G401.6 (cell line): Measurements from ENCODE around the gene DHRS1.

ENCODE experiments used
- FAIRE-seq: peaks from 2 replicates; lab custom pipeline; 2012; peaks lifted over from hg19 to GRCh38; lab: Jason Lieb, UNC

The DHRS1 gene

DNA sequence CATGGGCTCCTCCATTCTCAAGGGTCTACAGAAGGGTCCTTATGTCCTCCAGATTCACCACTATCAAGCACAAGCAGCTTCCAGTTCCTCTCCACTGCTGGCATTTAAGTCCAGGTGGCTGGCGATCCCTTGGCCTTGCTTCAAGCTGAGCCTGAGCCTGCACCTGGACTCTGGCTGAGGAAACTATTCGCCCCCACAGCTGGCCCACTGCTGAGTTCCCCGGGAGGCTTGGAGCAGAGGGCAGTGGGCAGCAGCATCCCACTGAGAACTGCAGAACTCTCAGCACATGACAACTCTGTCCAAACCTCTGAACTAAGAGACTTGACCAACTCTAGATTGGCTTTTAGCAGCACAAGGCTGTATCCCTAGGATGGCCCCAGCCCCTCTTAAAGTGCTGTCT is 16.8 kb downstream of the DHRS1 start:
- no peak for FAIRE-seq

- no peak for FAIRE-seq
Measured at GRCh38 chr14:24281636-24282035, 17.9 kb downstream of the DHRS1 start.

DNA sequence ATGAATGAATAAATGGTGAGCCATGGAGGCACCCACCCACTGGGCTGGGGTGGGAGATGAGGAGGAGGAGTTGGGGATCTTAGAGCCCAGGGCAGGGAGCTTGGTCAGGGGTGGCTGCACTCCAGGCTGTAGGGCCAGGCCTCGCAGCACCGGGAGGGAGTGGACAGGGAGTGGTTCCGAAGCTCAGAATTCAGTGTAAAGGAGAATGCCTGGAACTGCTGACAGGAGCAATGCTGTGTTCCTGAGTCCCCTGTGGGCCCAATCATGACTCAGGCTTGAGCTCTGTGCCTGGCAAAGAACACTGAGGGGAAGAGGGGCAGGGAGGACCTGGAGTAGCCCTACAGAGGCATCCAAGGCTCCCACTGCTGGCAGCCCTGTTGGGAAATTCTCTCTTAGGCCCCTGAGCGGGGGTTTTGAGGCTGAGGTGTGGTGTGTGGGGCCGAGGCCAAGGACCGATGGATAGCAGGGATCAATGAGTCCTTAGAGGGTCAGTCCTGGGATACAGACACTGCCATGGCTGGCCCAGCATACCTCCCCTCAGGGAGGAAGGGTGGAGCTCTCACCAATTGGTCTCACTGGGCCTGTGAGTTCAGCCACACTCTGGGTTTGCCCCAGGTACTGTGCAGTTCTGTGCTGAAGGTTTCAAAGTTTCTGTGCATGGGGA is 18.7 kb downstream of the DHRS1 start:
- no peak for FAIRE-seq

GRCh38 chr14:24279301-24280186 is 20.0 kb downstream of the DHRS1 start:
- FAIRE-seq = no peak

DNA sequence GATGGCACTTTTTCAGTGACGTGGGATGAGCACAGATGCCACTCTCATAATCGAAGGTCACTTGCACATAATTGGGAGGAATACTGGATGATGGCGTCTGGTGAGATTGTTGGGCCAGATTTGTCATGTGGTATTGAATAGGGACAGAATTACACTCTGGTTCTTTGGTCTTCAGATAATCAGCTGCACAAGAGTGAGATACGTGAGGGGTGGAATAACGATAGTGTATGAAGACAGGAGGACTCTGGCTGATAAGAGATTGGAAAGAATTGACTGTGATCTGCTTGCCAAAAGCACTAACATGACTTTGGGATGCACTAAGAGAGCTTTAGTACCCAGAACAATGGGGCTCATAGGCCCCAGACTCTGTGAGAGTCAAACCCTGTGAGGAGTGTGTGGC is 21.2 kb downstream of the DHRS1 start:
- FAIRE-seq = no peak

- no peak for FAIRE-seq
Measured at GRCh38 chr14:24277606-24278321, 21.8 kb downstream of the DHRS1 start.

DNA sequence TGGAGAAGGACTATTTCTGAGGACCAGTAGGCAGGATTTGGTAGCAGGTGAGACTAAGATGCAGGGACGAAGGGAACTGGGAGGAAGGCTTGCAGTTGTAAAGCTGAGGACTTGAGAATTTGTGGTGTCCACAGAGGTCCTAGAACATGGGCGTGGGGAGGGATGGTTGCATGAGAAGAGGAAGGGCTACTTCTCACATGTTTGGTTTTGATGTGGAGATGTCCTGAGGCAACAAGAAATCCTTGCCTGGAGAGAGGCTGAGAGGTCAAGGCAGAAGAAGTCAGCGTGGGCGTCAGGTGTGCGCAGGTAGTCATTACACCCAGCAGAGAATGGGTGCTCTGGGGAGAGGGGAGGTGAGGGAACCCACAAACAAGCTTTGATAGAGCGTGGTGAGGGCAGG is 22.5 kb downstream of the DHRS1 start:
- no peak for FAIRE-seq

GRCh38 chr14:24274101-24274543 is 25.5 kb downstream of the DHRS1 start:
- FAIRE-seq = no peak

DNA sequence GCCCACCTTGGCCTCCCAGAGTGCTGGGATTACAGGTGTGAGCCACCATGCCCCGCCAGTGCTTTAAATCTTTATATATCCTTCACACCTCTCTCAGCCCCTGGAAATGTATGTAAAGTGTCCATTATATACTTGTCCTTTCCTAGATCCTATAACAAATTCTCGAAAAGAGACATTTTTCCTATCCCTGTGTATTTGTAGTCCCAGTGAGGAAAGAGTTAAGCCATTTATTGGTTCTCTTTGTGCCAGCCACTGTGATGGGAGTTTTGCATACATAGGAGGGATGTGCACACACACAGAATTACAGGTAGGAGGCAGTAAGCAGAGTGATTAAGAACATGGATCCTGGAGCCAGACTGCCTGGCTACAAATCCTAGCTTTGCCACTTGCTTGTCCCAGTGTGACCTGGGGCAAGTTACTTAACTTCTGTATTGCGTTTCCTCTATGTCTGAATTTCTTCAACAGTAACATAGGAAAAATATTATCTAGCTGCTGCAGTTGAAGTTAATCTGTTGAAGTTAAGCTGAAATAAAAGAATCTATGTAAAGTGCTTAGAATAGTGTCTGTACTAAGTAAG is 26.1 kb downstream of the DHRS1 start:
- FAIRE-seq = no peak

DNA sequence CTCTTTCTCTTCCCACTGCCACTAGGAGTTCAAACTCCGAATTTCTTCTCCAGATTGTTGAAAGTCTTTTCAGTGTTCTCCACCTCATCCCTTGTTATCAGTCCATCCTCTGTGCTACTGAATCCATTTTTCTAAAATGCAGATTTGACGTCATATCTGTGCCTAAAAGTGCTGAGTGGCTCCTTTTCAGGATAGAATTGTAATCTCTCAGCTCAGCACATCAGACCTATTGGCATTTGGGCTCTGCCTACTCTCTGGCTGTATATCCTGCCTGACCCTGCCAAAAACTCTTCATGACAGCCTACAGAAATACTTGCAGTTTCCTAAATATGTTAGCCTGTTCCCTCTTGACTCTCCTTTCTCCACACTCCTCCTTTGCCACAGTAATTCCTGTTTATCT is 27.1 kb downstream of the DHRS1 start:
- no peak for FAIRE-seq

DNA sequence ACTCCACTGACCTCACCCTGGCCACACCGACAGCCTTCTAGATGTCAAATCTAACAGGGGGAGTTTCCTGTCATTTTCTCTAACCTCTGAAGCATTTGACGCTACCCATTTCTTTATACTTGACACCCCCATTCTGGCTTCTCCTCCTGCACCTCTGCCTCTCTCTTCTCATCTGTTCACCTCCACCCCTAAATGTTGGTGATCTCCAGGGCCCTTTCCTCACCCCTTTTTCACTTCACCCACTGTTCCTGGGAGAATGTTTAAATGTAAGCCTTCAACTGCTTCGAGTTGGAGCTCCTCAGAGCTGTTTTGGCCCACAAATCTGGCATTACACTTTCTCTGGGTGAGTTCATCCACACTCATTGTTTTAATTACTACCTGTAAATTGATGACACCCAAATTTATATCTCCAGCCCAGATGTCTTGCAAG is 27.7 kb downstream of the DHRS1 start:
- no peak for FAIRE-seq

- FAIRE-seq = no peak
Measured at GRCh38 chr14:24271134-24271833, 28.3 kb downstream of the DHRS1 start, which contains the start of gene RABGGTA. Gene RABGGTA (minus strand): TSS chr14:24271597. CDS start chr14:24271115, 482 bp downstream.

GRCh38 chr14:24270537-24271133 is 28.9 kb downstream of the DHRS1 start:
- FAIRE-seq = no peak

DNA sequence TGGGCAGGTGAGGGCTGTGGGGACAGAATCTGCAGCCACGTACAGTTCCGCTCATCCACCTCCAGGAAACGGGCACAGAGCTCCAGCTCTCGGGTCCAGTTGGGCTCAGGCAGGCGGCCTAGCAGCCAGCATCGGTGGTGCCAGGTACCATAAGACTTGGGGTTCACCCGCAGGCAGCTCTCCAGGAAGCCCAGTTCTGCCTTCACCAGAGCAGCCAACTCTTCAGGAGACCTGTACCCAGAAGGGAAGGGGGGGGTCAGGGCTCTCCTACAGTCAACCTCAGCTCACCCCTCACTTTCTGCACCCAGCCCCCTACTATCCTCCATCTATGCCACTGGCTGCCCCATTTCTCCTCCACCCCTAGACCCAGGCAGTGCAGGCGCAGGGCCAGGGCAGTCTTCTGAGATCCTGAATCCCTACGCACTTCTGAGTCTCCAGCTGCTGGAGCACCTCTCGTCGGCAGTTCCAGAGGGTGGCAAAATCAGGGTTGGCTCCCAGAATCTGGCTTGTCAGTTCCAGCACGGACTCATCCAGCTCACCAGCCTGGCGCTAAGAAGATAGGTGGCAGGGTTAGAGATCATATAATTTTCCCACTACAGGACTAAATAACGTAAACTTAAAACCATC is 29.6 kb downstream of the DHRS1 start:
- FAIRE-seq = no peak

DNA sequence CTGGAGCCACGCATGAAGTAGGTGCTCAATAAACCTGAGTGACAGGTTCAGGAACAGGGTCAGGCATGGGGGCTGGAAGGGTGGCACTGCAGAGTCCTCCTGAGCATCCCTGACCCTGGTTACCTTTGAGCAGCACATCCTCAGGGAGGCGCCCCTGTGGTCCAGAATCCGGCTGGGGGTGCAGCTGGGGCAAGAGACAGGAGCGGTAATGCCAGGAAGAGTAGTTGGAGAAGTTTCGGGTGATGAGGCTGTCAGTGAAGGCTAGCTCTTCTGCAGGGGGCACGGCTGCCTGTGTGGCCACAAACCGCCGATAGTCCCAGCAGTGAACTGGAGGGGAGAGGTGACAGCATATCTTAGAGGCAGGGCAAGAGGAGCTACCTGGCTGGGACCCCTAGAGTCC is 30.2 kb downstream of the DHRS1 start:
- no peak for FAIRE-seq

- FAIRE-seq = no peak
Measured at GRCh38 chr14:24268225-24268624, 31.4 kb downstream of the DHRS1 start.

- FAIRE-seq = no peak
Measured at GRCh38 chr14:24267516-24267915, 32.1 kb downstream of the DHRS1 start.

- no peak for FAIRE-seq
Measured at GRCh38 chr14:24266344-24267244, 33.0 kb downstream of the DHRS1 start.

GRCh38 chr14:24264298-24264697 is 35.3 kb downstream of the DHRS1 start:
- FAIRE-seq = no peak

- no peak for FAIRE-seq
Measured at GRCh38 chr14:24263848-24264247, 35.7 kb downstream of the DHRS1 start.
